ENCODE results near the gene GOPC. TPM values are rescaled to one million over a fixed set of nuclear protein-coding genes. Genes with fewer than 3 reads are reported as not detected.
"Not testable (repeated sequence)": the region's sequence is repeated elsewhere in the genome, so short reads cannot be mapped to it uniquely, and the experiment has no call there.

The GOPC gene
- total RNA-seq, 2 experiments from 2014 or later: 23.3 to 23.4 TPM

DNA sequence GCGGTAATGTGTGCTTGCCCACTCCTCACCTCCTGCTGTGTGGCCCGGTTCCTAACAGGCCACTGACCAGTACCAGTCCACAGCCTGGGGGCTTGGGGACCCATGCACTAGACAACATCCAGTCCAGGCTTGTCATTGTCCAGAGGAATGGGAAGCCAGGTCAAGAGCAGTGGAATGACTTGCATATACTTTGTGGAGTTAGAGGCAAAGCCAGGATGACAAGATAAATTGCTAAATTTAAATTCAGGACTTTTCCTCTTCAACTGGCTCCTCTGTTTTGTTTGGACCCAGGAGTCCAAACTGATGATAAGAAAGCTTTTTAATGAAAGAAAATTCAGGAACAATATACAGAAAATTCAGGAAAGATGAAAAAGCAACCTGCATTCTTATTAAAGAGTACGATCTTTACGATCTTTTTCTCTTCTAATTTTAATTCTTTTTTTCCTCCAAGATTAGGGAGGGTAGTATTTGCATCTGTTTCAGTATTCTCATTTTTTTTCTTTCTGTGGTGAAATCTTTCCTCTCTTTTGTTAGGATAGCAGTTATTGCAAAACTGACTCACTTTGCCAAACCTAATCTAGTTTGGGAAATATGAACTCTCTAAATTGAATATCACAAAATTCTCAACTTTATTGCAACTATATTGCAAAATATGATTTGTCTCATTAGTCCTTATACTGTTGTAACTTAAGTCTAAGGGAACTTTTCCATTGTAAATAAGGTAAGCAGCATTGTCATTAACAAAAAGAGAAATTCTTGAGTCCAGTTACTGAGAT, 71.7 kb downstream of the GOPC start:
- CTCF ChIA-PET: interaction anchor here (2.2 kb wide), 1 partner anchor 81 kb away, joined by 10 read pairs; no protein-coding TSS in a partner anchor
- Mint-ChIP-seq H3K36me3 (ENCODE audit: low read depth) (no peaks in the 10 kb centered on the region), H3K4me3 (no peak overlapping the region), H3K9me3 (ENCODE audit: insufficient read depth) (no peaks in the 10 kb centered on the region), H3K27me3 (ENCODE audit: low read depth) (no peaks in the 10 kb centered on the region), H3K27ac (no peak overlapping the region), H3K4me1 (ENCODE audit: low read depth) (peaks cover 2% of the 10 kb centered on the region)
- DNase-seq (no peak), ATAC-seq (no peak)
- POLR2A ChIA-PET: no interaction called here

DNA sequence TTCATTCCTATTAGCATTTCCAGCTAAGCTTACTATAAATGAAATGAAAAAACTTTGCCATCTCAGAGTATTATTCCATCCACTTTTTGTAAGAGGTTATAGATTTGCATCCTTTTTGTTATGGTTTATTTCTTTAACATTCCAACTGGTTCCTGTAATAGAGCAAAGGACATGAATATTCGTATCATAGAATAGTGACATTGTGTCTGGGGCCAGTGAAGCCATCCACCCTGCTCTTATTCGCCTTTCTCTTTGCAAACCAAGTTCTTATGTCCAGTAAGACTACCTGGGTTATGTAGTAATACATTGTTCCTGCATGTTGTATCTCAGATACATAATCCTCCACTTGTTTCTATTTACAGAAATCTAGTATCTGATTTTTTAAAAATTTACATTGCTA, 76.7 kb downstream of the GOPC start:
- no peaks in the 10 kb centered on the region for H3K9me3 Mint-ChIP-seq (ENCODE audit: insufficient read depth)
- no peaks in the 10 kb centered on the region for H3K4me1 Mint-ChIP-seq (ENCODE audit: low read depth)
- ATAC-seq (no peak), DNase-seq (no peak)
- H3K36me3 Mint-ChIP-seq (ENCODE audit: low read depth): no peaks in the 10 kb centered on the region
- POLR2A ChIA-PET: no interaction called here
- H3K4me3 Mint-ChIP-seq: no peak overlapping the region
- CTCF ChIA-PET: no interaction called here
- H3K27ac Mint-ChIP-seq: no peak overlapping the region
- no peaks in the 10 kb centered on the region for H3K27me3 Mint-ChIP-seq (ENCODE audit: low read depth)

DNA sequence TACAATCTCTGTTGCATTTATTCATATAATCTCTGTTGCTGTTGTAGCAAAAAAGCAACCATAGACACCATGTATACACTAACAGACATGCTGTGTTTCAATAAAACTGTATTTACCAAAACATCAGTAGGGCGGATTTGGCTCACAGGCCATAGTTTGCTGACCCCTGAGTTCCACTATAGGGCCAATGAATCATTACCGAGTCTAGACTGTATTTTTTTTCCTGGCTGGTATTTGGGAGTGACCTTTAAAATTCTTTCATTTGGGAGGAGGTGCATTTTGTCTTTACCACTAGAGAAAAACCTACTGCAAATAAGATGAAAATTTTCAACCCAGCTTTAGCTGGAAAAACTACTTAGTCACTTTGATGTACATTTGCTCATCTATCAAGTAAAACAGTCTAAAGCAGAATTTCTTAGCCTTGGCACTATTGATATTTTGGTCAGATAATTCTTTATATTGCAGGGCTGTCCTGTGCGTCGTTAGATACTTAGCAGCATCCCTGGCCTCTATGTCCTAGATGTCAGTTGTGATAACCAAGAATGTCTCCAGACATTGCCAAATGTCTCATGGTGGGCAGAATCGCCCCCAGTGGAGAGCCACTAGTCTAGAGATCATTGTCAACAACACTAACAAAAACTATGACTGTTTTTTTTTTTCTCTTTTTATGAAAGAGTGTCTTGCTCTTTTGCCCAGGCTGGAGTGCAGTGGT, 80.4 kb downstream of the GOPC start:
- Mint-ChIP-seq H3K4me1 (ENCODE audit: low read depth) (no peaks in the 10 kb centered on the region), H3K27ac (no peak overlapping the region), H3K27me3 (ENCODE audit: low read depth) (peaks cover 2% of the 10 kb centered on the region), H3K4me3 (no peak overlapping the region), H3K9me3 (ENCODE audit: insufficient read depth) (no peaks in the 10 kb centered on the region), H3K36me3 (ENCODE audit: low read depth) (no peaks in the 10 kb centered on the region)
- no peak for DNase-seq
- POLR2A ChIA-PET: no interaction called here
- ATAC-seq: no peak
- CTCF ChIA-PET: interaction anchor here (1.3 kb wide), 1 partner anchor 29 kb away, joined by 3 read pairs; no protein-coding TSS in a partner anchor

DNA sequence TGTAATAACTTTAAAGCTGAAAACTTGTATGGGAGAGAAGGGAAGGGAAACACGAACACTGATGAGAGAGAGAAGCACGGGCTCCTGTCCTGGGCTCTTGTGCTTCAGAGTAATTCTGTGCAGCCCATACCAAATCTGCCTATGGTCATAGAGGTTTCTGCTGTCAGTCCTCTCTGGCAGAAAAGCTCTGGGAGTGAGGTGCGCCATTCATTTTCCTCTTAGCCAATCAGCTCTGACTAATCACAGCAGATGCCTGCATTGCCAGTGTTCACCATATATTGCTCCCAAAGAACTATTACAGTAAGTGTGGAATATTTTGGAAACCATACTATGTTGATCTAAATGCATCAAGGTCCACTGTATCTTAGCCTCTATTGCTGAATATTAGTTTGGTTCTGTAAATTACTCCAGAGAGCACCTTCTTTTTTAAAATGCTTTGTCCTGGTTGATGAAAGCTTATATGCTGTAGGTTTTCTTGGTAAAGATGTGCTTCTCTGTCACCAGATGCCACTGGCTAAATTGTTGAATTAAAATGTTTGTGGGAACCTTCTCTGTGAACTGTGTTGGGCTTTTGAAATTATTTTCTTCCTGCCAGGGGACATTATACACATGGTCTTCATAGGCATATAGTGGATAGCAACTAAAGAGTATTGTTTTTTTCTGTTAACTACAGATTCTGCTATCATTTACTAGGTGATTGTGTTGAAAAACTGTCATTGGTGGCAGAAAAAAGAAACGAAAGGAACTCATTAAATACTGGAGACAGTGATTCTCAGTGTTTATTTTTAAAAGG, 81.5 kb downstream of the GOPC start:
- ChIA-PET POLR2A (no interaction called here), CTCF (no interaction called here)
- DNase-seq: no peak
- Mint-ChIP-seq H3K4me3 (no peak overlapping the region), H3K9me3 (ENCODE audit: insufficient read depth) (no peaks in the 10 kb centered on the region), H3K4me1 (ENCODE audit: low read depth) (no peaks in the 10 kb centered on the region), H3K36me3 (ENCODE audit: low read depth) (no peaks in the 10 kb centered on the region), H3K27me3 (ENCODE audit: low read depth) (peaks cover 2% of the 10 kb centered on the region), H3K27ac (no peak overlapping the region)
- ATAC-seq: no peak

DNA sequence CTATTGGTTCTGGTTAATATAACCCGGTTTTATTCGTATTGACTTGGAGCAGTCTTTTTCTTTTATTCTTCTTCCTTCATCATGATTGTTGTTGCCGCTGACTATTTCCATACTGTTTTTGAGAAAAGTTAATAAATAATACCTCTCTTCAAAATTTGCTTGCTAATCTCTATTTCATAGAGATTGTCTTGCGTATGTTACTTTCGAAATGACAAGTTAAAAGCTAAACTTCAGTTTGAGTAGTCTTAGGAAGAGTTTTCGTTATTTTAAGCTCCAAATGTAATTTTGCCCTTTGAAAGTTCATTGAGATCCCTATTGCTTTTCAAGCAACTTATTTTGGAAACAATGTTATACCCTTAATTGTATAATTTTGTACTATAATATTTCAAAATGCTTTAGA, 83.4 kb downstream of the GOPC start:
- H3K4me1 Mint-ChIP-seq (ENCODE audit: low read depth): no peaks in the 10 kb centered on the region
- POLR2A ChIA-PET: no interaction called here
- H3K36me3 Mint-ChIP-seq (ENCODE audit: low read depth): no peaks in the 10 kb centered on the region
- no peaks in the 10 kb centered on the region for H3K9me3 Mint-ChIP-seq (ENCODE audit: insufficient read depth)
- no peak overlapping the region for H3K4me3 Mint-ChIP-seq
- no peak for DNase-seq
- ATAC-seq: no peak
- H3K27me3 Mint-ChIP-seq (ENCODE audit: low read depth): peaks cover 2% of the 10 kb centered on the region
- CTCF ChIA-PET: no interaction called here
- no peak overlapping the region for H3K27ac Mint-ChIP-seq

DNA sequence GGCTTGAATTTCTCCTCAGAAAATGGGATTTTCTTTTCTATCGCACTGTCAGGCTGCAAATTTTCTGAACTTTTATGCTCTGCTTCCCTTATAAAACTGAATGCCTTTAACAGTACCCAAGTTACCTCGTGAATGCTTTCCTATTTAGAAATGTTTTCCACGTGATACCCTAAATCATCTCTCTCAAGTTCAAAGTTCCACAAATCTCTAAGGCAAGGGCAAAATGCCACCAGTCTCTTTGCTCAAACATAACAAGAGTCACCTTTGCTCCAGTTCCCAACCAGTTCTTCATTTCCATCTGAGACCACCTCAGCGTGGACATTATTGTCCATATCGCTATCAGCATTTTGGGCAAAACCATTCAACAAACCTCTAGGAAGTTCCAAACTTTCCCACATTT, 84.3 kb downstream of the GOPC start:
- H3K36me3 Mint-ChIP-seq (ENCODE audit: low read depth); DNase-seq; H3K27ac Mint-ChIP-seq; H3K9me3 Mint-ChIP-seq (ENCODE audit: insufficient read depth); H3K27me3 Mint-ChIP-seq (ENCODE audit: low read depth); H3K4me3 Mint-ChIP-seq; H3K4me1 Mint-ChIP-seq (ENCODE audit: low read depth); CTCF ChIA-PET; ATAC-seq: not testable (repeated sequence)
- POLR2A ChIA-PET: interaction anchor here (0.6 kb wide), 1 partner anchor 66 kb away, joined by 3 read pairs; no protein-coding TSS in a partner anchor

DNA sequence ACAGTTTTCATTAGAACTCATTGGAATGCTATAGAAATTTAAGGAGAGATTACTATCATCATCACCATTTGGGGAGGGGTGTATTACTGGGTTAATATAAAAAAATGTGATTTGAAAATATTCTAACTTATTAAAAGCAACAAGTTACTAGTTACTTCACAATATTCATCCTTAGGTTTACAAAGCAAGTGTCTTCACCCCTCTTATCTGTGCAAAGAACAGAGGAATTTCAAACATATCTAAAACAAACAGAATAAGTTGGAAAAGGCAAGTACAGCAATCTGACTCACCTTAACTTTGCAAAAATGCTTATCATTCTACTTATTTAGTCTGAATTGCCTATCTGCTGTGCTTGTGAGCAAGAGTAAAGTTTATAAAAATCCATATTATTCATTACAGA, 87.0 kb downstream of the GOPC start:
- H3K4me1 Mint-ChIP-seq (ENCODE audit: low read depth): no peaks in the 10 kb centered on the region
- no peaks in the 10 kb centered on the region for H3K9me3 Mint-ChIP-seq (ENCODE audit: insufficient read depth)
- H3K36me3 Mint-ChIP-seq (ENCODE audit: low read depth): no peaks in the 10 kb centered on the region
- POLR2A ChIA-PET: no interaction called here
- ATAC-seq (no peak), DNase-seq (no peak)
- no peak overlapping the region for H3K4me3 Mint-ChIP-seq
- H3K27ac Mint-ChIP-seq: no peak overlapping the region
- H3K27me3 Mint-ChIP-seq (ENCODE audit: low read depth): peaks cover 2% of the 10 kb centered on the region
- CTCF ChIA-PET: no interaction called here

DNA sequence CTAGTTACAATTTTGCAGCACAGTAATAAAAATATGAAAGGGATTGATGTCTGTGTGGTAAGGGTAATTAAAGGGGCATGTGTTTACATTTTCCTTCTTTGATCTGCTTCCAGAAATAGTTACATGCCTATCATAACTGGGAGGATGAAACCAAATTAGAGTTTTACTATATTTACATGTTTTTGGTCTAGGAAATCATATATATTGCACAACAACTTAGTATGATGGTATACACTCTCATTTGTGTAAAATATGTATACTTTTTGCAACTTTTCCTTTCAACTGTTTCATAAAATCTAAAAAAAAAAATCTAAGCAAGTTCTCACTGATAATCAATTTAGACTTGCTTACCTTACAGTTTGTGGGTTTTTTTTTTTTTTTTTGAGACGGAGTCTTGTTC, 87.7 kb downstream of the GOPC start:
- Mint-ChIP-seq H3K27ac (no peak overlapping the region), H3K4me1 (ENCODE audit: low read depth) (no peaks in the 10 kb centered on the region), H3K36me3 (ENCODE audit: low read depth) (no peaks in the 10 kb centered on the region), H3K9me3 (ENCODE audit: insufficient read depth) (no peaks in the 10 kb centered on the region), H3K27me3 (ENCODE audit: low read depth) (peaks cover 2% of the 10 kb centered on the region), H3K4me3 (no peak overlapping the region)
- no peak for DNase-seq
- ATAC-seq: no peak
- ChIA-PET CTCF (no interaction called here), POLR2A (no interaction called here)

DNA sequence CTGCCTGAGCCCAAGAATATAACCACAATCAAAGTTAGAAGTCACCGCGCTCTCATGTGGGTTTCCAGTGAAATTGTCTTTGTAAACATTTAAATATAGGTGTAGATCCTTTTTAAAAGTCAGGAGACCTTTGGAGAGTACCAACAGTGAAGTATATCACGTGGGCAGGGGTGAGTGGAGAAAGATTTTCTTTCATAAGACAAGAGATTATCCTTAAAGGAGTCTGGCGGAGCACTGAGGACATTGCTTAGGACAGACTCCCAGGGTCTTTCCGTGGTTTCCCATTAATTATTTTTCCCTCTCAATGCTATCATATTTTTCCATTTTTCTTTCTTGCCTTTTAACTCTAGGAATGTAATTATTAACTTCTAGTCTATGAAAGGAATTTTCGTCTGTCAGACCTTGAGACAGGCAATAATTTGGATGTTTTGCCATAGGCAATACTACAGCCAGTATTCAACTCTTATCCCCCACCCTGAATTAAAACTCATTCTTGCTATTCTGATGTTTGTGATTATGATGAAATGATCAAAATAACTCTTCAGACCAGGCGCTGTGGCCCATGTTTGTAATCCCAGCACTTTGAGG, 88.4 kb downstream of the GOPC start:
- H3K4me1 Mint-ChIP-seq (ENCODE audit: low read depth): no peaks in the 10 kb centered on the region
- H3K36me3 Mint-ChIP-seq (ENCODE audit: low read depth): no peaks in the 10 kb centered on the region
- no peak for ATAC-seq
- no peak for DNase-seq
- CTCF ChIA-PET: no interaction called here
- H3K27ac Mint-ChIP-seq: no peak overlapping the region
- H3K4me3 Mint-ChIP-seq: no peak overlapping the region
- peaks cover 2% of the 10 kb centered on the region for H3K27me3 Mint-ChIP-seq (ENCODE audit: low read depth)
- POLR2A ChIA-PET: no interaction called here
- no peaks in the 10 kb centered on the region for H3K9me3 Mint-ChIP-seq (ENCODE audit: insufficient read depth)

DNA sequence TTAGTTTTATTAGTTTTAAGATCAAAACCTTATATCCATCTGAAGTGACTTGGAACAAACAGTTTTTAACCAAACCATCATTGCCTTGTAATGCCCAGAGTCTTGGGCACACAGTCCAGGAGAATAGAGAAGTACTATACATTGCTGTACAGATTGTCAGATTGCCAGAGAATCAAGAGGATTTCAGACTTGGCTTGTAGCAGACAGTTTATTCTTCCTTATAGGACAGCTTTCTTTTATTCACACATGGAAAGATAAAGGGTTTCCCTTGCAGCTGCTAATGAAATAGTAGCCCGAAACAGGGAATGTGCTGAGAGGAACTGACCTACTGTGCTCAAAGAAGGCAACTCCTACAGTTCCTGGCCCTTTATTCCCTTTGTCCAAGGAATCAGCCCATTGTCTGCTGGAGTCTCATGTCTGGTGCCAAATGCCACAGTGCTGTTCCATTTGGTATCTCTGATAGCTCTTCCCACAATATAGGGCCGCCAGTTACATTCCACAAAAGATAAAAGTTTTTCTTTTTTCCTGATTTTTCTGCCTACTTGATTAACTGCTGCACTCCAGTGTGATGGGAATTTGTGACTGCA, 89.2 kb downstream of the GOPC start:
- DNase-seq (no peak), ATAC-seq (no peak)
- Mint-ChIP-seq H3K4me1 (ENCODE audit: low read depth) (no peaks in the 10 kb centered on the region), H3K27ac (no peak overlapping the region), H3K27me3 (ENCODE audit: low read depth) (no peaks in the 10 kb centered on the region), H3K9me3 (ENCODE audit: insufficient read depth) (no peaks in the 10 kb centered on the region), H3K36me3 (ENCODE audit: low read depth) (no peaks in the 10 kb centered on the region), H3K4me3 (no peak overlapping the region)
- ChIA-PET POLR2A (interaction anchor here (0.6 kb wide), 1 partner anchor 1578 kb away, joined by 3 read pairs; no protein-coding TSS in a partner anchor), CTCF (no interaction called here)

DNA sequence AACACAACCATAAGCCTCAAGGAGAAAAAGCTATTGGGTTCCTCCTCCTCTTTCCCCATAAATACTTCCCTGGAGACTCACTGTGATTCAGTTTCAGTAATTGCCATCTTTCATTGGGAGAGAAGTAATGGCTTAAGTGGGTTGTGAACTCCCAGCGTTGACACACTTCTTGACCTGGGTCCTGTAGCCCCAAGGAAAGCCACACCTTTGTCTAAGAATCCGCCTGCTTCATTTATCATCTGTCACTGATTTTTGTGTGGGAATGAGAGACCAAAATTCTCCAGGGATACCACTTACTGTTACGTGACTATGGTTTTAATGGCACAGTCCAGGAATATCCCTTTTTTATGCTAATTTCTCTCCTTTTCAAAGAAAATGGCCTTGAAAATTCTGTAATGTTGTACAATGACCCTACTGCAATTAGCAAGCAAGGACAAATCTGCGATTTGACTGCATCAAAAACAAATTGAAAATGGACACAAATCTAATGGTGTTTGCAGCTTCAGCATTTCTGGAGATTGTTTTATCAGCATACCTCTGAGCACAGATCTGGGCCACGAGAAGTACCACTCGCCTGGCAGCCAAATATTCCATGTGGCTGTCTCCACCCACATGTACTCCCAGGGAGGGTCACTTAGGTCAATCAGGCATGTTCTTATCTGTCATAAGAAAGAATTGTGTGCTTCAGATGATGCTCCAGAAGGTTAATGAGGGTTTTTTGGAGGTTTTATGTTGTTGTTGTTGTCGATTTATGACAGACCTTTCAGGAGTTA, 90.1 kb downstream of the GOPC start:
- CTCF ChIA-PET: no interaction called here
- ATAC-seq (no peak), DNase-seq (no peak)
- H3K4me3 Mint-ChIP-seq: no peak overlapping the region
- no peak overlapping the region for H3K27ac Mint-ChIP-seq
- no peaks in the 10 kb centered on the region for H3K36me3 Mint-ChIP-seq (ENCODE audit: low read depth)
- POLR2A ChIA-PET: no interaction called here
- no peaks in the 10 kb centered on the region for H3K27me3 Mint-ChIP-seq (ENCODE audit: low read depth)
- no peaks in the 10 kb centered on the region for H3K9me3 Mint-ChIP-seq (ENCODE audit: insufficient read depth)
- H3K4me1 Mint-ChIP-seq (ENCODE audit: low read depth): no peaks in the 10 kb centered on the region
